Head of caudate nucleus (tissue), 42 donors: ENCODE data around the gene PPP1R2.
"Not testable (repeated sequence)": the region's sequence is repeated elsewhere in the genome, so short reads cannot be mapped to it uniquely, and the experiment has no call there.

ENCODE experiments used
- DNase-seq, 42 donors: peaks; one replicate each; pipeline versions ENCODE4 v3.0.0 to v3.0.0-alpha.2; 2020 to 2021; ENCODE audit warnings: mixed read lengths in 7 of 42
- intact Hi-C: fragments of 100-400 bp; cut with DNase I; formaldehyde crosslinking; loops from one replicate; pipeline ENCODE4 v1.15.0; 2022

PPP1R2 gene

DNA sequence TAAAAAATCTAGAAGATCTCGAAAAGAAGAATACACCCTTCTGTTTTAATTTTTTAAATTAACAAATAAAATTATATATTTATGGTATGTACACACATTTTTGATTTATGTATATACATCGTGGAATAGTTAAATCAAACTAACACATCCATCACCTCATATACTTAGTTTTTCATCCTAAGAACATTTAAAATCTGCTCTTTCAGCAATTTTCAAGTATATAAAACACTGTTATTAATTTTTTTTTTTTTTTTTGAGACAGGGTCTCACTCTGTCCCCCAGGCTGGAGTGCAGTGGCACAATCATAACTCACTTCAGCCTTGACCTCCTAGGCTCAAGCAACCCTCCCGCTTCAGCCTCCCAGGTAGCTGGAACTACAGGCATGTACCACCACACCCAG is 67.5 kb downstream of the PPP1R2 start:
- intact Hi-C loops: no loop called here

DNA sequence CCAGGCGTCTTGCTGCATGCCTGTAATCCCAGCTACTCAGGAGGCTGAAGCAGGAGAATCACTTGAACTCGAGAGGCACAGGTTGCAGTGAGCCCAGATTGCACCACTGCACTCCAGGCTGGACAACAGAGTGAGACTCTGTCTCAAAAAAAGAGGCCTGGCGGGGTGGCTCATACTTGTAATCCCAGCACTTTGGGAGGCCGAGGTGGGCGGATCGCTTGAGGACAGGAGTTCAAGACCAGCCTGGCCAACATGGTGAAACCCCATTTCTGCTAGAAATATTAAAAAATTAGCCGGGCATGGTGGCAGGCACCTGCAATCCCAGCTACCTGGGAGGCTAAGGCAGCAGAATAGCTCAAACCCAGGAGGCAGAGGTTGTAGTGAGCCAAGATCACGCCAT is 68.0 kb downstream of the PPP1R2 start:
- DNase-seq, intact Hi-C loops: not testable (repeated sequence)

More for the DNA sequence above, 67.5 kb downstream of the PPP1R2 start:
- DNase-seq: no peak

DNA sequence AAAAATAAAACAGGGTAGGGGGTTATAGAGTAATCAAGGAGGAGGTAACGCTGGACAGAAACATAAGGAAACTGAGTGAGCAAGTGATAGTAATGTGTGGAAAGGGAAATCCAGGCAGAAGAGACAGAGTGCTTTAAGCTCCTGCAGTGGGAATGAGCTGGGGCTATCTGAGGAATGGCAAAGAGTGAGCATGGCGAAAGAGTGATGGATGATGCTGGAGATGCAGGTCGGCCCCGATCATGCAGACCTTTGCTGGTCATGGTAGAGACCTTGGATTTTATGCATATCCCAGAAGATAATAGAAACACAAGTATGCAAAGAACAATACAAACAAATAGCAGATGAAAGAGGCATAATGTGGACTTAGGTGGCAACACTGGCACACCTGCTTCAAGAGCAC is 74.3 kb downstream of the PPP1R2 start:
- intact Hi-C loops: no loop called here
- peak in 1 of 42 donors; percentile 8 for DNase-seq

DNA sequence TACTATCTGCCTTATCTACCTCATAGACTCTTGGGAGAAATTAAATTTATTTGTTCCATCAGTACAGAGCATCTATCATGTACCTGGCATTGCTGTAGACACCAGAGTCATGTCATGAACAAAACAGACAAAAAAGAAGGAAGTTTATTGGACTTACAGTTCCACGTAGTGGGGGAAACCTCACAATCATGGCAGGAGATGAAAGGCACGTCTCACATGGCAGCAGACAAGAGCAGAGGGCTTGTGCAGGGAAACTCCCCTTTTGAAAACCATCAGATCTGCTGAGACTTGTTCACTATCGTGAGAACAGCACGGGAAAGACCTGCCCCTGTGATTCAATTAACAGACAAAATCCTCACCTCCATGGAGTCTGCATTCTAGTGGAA is 74.7 kb downstream of the PPP1R2 start:
- intact Hi-C loops: no loop called here
- peak in 1 of 42 donors; percentile 2 for DNase-seq

DNA sequence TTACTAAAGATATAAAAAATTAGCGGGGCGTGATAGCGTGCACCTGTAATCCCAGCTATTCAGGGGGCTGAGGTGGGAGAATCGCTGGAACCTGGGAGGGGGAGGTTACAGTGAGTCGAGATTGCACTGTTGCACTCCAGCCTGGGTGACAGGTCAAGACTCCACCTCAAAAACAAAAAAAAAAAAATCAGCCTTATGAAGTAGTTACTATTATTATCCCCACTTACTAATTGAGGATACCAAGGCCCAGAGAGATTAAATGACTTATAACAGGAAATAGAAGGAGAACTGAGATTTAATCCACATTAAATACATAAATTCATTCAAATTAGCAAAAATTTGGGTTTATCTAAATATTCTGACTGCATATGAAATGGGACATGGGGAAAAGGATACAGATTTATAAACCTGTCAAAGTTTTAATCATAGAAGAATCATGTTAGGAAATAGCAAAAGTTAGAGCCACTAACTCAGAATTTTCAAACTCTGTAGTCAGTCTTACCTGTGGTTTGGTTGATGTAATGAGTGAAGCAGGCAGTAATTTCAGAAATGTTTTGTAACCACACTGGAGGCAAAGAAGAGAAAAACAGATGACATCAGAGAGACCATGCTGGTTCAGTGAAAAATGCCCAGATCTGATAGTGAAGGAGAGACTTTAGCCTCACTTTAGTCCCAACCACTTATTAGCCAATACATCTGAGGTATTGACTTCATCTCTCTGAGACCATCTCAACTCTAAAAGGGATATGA is 75.3 kb downstream of the PPP1R2 start:
- intact Hi-C loops: no loop called here
- DNase-seq: peak in 1 of 42 donors; percentile 9

DNA sequence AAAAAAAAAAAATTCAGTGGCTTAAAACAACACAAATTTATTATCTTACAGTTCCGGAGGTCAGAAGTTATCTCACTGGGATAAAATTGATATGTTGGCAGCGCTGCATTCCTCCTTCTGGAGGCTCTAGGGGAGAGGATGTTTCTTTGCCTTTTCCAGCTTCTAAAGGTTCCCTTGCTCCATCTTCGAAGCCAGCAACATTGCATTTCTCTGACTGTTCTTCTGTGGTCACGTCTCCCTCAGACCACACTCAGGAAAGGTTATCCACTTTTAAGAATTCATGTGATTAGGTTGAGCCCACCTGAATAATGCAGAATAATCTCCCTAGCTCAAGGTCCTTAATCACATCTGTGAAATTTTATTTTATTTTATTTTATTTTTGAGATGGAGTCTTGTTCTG is 76.9 kb downstream of the PPP1R2 start:
- intact Hi-C loops: no loop called here
- no peak for DNase-seq
